Measurements from ENCODE around the gene KARS1.

GRCh38 chr16:75695708-75696107 lies 48.2 kb upstream of the KARS1 start:
- no peak for TF ChIP-seq CTCF (conservative IDR thresholded peaks at IDR 0.05 in 1 of 2, IDR thresholded peaks at IDR 0.05 in 1 of 2; ENCODE audit: low read depth in 1 of 2, low read length in 2 of 2)
- no peak for TF ChIP-seq EZH2 (IDR thresholded peaks at IDR 0.05; ENCODE audit: low read length, missing control alignments)
